Measurements from ENCODE around the gene TLR6.

Gene TLR6

DNA sequence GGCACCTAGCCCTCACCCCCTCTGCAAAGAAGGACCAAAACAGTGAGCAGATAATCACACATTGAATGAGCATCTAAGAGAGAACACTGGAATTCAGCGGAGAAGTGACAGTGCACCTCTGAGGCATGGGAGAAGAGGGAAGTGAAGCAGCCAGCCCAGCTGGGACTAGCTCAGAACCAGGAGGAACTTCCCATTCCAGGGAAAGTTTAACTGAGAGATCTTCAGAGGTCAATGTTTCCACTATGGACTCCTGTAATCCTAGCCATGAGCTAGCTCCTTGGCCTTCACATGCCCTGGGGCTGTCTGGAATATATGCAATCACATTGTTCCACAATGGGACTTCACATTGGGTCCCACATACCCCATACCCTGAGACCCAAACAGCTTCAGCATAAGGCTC, 24.4 kb downstream of the TLR6 start:
- TF ChIP-seq, protein P1, sequence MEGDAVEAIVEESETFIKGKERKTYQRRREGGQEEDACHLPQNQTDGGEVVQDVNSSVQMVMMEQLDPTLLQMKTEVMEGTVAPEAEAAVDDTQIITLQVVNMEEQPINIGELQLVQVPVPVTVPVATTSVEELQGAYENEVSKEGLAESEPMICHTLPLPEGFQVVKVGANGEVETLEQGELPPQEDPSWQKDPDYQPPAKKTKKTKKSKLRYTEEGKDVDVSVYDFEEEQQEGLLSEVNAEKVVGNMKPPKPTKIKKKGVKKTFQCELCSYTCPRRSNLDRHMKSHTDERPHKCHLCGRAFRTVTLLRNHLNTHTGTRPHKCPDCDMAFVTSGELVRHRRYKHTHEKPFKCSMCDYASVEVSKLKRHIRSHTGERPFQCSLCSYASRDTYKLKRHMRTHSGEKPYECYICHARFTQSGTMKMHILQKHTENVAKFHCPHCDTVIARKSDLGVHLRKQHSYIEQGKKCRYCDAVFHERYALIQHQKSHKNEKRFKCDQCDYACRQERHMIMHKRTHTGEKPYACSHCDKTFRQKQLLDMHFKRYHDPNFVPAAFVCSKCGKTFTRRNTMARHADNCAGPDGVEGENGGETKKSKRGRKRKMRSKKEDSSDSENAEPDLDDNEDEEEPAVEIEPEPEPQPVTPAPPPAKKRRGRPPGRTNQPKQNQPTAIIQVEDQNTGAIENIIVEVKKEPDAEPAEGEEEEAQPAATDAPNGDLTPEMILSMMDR (IDR thresholded peaks at IDR 0.05; ENCODE audit: low read depth, low read length, missing control alignments): no peak
- no peak overlapping the region for H3K4me3 ChIP-seq (replicated peaks; ENCODE audit: low read depth, low read length)
- DNase-seq (ENCODE audit: extremely low read depth, low read depth): no peak

DNA sequence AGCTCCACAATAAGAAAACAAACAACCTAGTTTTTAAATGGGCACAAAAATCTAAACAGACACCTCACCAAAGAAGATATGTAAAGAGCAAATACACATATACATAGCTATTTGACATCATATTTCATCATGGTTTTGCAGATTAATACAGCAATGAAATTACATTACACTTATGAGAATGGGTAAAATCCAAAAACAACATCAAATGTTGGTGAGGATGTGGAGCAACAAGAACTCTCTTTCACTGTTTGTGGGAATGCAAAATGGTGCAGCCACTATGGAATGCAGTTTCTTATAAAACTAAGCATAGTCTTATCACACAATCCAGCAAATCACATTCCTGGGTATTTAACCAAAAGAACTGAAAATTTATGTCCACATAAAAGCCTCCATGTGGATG, 25.0 kb downstream of the TLR6 start:
- no peak overlapping the region for H3K4me3 ChIP-seq (replicated peaks; ENCODE audit: low read depth, low read length)
- TF ChIP-seq, protein P1 (IDR thresholded peaks at IDR 0.05; ENCODE audit: low read depth, low read length, missing control alignments): no peak
- no peak for DNase-seq (ENCODE audit: extremely low read depth, low read depth)

DNA sequence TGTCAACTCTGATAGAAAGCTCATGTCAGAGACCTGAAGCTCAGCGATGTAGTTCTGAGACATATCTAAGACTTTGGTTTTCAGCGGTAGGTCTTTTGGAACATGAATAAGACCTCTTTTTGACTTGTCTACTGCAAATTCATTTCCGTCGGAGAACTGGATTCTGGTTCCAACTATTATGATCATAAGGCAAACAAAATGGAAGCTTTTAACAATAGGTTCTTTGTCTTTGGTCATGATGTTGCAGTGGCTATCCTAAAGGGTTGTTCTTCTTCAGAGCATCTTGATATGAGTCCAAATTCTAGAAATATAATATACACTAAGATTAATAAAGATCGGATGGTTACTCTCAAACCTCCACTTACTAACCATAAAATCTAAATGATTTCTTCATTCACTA, 27.4 kb downstream of the TLR6 start:
- H3K4me3 ChIP-seq (replicated peaks; ENCODE audit: low read depth, low read length): no peak overlapping the region
- TF ChIP-seq, protein P1 (IDR thresholded peaks at IDR 0.05; ENCODE audit: low read depth, low read length, missing control alignments): no peak
- no peak for DNase-seq (ENCODE audit: extremely low read depth, low read depth)

DNA sequence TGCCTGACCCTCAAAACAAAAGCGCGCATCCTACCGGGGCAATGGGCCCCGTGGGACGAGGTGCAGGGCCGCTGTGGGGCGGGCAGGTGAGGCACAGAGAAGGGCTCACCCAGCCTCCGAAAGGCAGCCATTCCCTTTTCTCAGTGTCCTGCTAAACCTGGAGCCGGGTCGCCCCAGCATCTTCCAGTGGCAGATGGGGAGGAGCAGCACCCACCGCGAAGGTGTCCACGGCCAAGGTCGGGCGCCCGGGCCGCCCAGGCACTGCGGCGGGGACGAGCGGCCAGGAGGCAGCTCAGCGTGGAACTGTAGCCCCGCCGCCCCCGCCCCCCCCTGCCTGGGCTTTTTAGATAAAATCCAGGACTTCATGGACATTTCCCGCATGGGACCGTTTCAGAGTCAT, 32.9 kb downstream of the TLR6 start:
- no peak for DNase-seq (ENCODE audit: extremely low read depth, low read depth)
- TF ChIP-seq, protein P1 (IDR thresholded peaks at IDR 0.05; ENCODE audit: low read depth, low read length, missing control alignments): no peak
- no peak overlapping the region for H3K4me3 ChIP-seq (replicated peaks; ENCODE audit: low read depth, low read length)

DNA sequence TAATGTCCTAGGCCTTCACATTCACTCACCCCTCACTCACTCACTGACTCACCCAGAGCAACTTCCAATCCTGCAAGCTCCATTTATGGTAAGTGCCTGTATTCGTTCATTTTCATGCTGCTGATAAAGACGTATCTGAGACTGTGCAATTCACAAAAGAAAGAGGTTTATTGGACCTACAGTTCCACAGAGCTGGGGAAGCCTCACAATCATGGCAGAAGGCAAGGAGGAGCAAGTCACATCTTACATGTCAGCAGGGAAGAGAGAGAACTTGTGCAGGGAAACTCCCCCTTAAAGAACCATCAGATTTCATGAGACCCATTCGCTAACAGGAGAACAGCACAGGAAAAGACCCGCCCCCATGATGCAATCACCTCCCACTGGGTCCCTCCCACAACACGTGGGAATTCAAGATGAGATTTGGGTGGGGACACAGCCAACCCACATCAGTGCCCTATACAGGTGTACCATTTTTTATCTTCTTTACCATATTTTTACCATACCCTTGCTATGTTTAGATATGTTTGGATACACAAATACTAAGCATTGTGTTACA, 33.8 kb downstream of the TLR6 start:
- H3K4me3 ChIP-seq (replicated peaks; ENCODE audit: low read depth, low read length): no peak overlapping the region
- TF ChIP-seq, protein P1 (IDR thresholded peaks at IDR 0.05; ENCODE audit: low read depth, low read length, missing control alignments): no peak
- no peak for DNase-seq (ENCODE audit: extremely low read depth, low read depth)

DNA sequence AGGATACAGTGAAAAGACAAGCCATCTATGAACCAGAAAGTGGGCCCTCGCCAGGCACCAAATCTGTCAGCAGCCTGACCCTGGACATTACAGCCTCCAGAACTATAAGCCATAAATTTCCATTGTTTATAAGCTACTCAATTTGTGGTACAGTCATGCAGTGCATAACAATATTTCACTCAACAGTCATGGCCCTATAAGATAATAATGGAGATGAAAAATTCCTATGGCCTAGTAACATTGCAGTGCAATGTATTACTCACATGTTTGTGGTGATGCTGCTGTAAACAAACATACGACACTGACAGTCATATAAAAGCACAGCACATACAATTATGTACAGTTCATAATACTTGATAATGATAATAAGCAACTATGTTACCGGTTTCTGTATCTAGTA, 34.9 kb downstream of the TLR6 start:
- no peak overlapping the region for H3K4me3 ChIP-seq (replicated peaks; ENCODE audit: low read depth, low read length)
- no peak for DNase-seq (ENCODE audit: extremely low read depth, low read depth)
- TF ChIP-seq, protein P1 (IDR thresholded peaks at IDR 0.05; ENCODE audit: low read depth, low read length, missing control alignments): no peak

Data from HFF-Myc (cell line).